Measurements from ENCODE around the gene DSG3.

- TF ChIP-seq CTCF (IDR thresholded peaks at IDR 0.05; ENCODE audit: low read depth, low read length), result no peak
- TF ChIP-seq EZH2phosphoT487 (IDR thresholded peaks at IDR 0.05; ENCODE audit: low read depth), result no peak
Observed at GRCh38 chr18:31478688-31479087, 31.1 kb downstream of the DSG3 start.

Data from OCI-LY3 (cell line).